K562 (cell line): ENCODE data around the gene C1orf56. TPM values are rescaled to one million over a fixed set of nuclear protein-coding genes. Genes with fewer than 3 reads are reported as not detected.

Source experiments
- ATF7 ChIP-seq: fragments of 450-650 bp; IDR thresholded peaks from 2 replicates; pipeline ENCODE4 v1.7.1; 2014; ENCODE audit warnings: mild to moderate bottlenecking, moderate library complexity
- CREM ChIP-seq: IDR thresholded peaks from 2 replicates; pipeline ENCODE4 v1.6.1; 2014; ENCODE audit warnings: antibody characterized with exemption, low read depth
- DPF2 ChIP-seq: fragments of 450-650 bp; IDR thresholded peaks from 2 replicates; pipeline ENCODE4 v1.6.1; 2016
- ELF1 ChIP-seq: fragments of 200-800 bp; sonication (Bioruptor generic); IDR thresholded peaks from 2 replicates; pipeline ENCODE4 v1.6.1; 2016; ENCODE audit warnings: missing genetic modification characterization, missing compliant biosample characterization
- FOXJ3 ChIP-seq: sonication (generic); formaldehyde crosslinking; IDR thresholded peaks from 2 replicates; pipeline ENCODE4 v1.4.0; 2020; ENCODE audit warnings: mild to moderate bottlenecking, missing genetic modification reagents
- FOXM1 ChIP-seq, 2 experiments: fragments of 450-650 bp in 1 of 2; sonication (generic) in 1 of 2; formaldehyde crosslinking in 1 of 2; IDR thresholded peaks; 2 replicates each; pipeline versions ENCODE4 v1.6.1 to v1.9.0; 2017 to 2022; ENCODE audit warnings: low read depth in 2 of 2, mild to moderate bottlenecking in 2 of 2, missing genetic modification reagents in 1 of 2, moderate library complexity in 1 of 2
- FOXO4 ChIP-seq: fragments of 450-650 bp; formaldehyde crosslinking; IDR thresholded peaks from 2 replicates; pipeline ENCODE4 v1.4.0; 2020; ENCODE audit warnings: mild to moderate bottlenecking, moderate library complexity
- GTF2B ChIP-seq: IDR thresholded peaks from 2 replicates; pipeline ENCODE4 v1.6.1; 2011; ENCODE audit not compliant: insufficient read length; ENCODE audit errors: extremely low read depth
- GTF3C2 ChIP-seq: IDR thresholded peaks from 3 replicates; pipeline ENCODE4 v1.6.1; 2011; ENCODE audit warnings: borderline replicate concordance, mild to moderate bottlenecking, moderate library complexity; ENCODE audit not compliant: insufficient read length; ENCODE audit errors: extremely low read depth
- MAFG ChIP-seq: fragments of 450-650 bp; conservative IDR thresholded peaks from 2 replicates; pipeline ENCODE4 v1.6.1; 2016; ENCODE audit warnings: missing genetic modification characterization, missing compliant biosample characterization
- MEIS2 ChIP-seq: fragments of 450-650 bp; IDR thresholded peaks from 2 replicates; pipeline ENCODE4 v1.6.1; 2014; ENCODE audit warnings: mild to moderate bottlenecking; ENCODE audit not compliant: partially characterized antibody
- MYNN ChIP-seq, 2 experiments: sonication (generic); formaldehyde crosslinking in 1 of 2; IDR thresholded peaks; 2 replicates each; pipeline versions ENCODE4 v1.5.0 to v1.6.1; 2016 to 2020; ENCODE audit warnings: antibody characterized with exemption in 1 of 2, missing genetic modification reagents in 1 of 2
- POLR2G ChIP-seq: fragments of 200-400 bp; formaldehyde crosslinking; IDR thresholded peaks from 2 replicates; pipeline ENCODE4 v1.6.1; 2017; ENCODE audit warnings: low read depth, mild to moderate bottlenecking, antibody characterized with exemption, low read length, moderate library complexity
- PYGO2 ChIP-seq: fragments of 450-650 bp; IDR thresholded peaks from 2 replicates; pipeline ENCODE4 v1.6.1; 2016; ENCODE audit warnings: mild to moderate bottlenecking, missing genetic modification characterization, moderate library complexity, missing compliant biosample characterization
- RBM25 ChIP-seq: fragments of 200-400 bp; formaldehyde crosslinking; IDR thresholded peaks from 2 replicates; pipeline ENCODE4 v1.6.1; 2018; ENCODE audit warnings: low read length, low read depth, moderate library complexity; ENCODE audit not compliant: severe bottlenecking
- RCOR1 ChIP-seq, 2 experiments: IDR thresholded peaks; 2 replicates each; pipeline ENCODE4 v1.6.1; 2012; ENCODE audit warnings: low read depth in 2 of 2, low read length in 2 of 2, borderline replicate concordance in 1 of 2, improper control_type of control experiment in 1 of 2
- SMAD3 ChIP-seq: fragments of 450-650 bp; formaldehyde crosslinking; conservative IDR thresholded peaks from 2 replicates; pipeline ENCODE4 v1.4.0; 2020; ENCODE audit warnings: mild to moderate bottlenecking
- SUPT5H ChIP-seq: fragments of 450-650 bp; IDR thresholded peaks from 2 replicates; pipeline ENCODE4 v1.6.1; 2016
- TAF1 ChIP-seq: IDR thresholded peaks from 2 replicates; pipeline ENCODE4 v1.6.1; 2011; ENCODE audit warnings: mild to moderate bottlenecking, low read length, moderate library complexity; ENCODE audit not compliant: insufficient read depth, control insufficient read depth, severe bottlenecking; ENCODE audit errors: extremely low read depth
- ZBTB17 ChIP-seq: fragments of 450-650 bp; formaldehyde crosslinking; IDR thresholded peaks from 2 replicates; pipeline ENCODE4 v1.4.0; 2020; ENCODE audit warnings: mild to moderate bottlenecking
- ZC3H8 ChIP-seq: fragments of 450-650 bp; IDR thresholded peaks from 2 replicates; pipeline ENCODE4 v1.6.1; 2017
- ZNF561 ChIP-seq: fragments of 450-650 bp; formaldehyde crosslinking; conservative IDR thresholded peaks from 2 replicates; pipeline ENCODE4 v1.4.0; 2020; ENCODE audit warnings: mild to moderate bottlenecking, moderate library complexity
- polyA plus RNA-seq, 8 experiments: library from polyadenylated mRNA; depleted of rRNA in 4 of 8; stranded (reverse) in 5 of 8; unstranded in 3 of 8; fragments of >200 nt; fragmentation: Nextera tagmentation in 2 of 8; fragmentation: Illumina TruSeq in 1 of 8; extraction: Ambion mirVana in 2 of 8; extraction: Trizol in 1 of 8; gene quantifications; 2 replicates each; pipeline versions ENCODE4 v1.2.1 to v1.2.3, GENCODE V29; 2011 to 2014; ENCODE audit warnings: inconsistent platforms in 1 of 8, missing spikeins in 1 of 8
- total RNA-seq, 7 experiments: library from RNA; depleted of rRNA in 6 of 7; stranded (reverse); fragments of >200 nt in 6 of 7; fragmentation: Illumina TruSeq in 2 of 7; extraction: Trizol in 2 of 7; gene quantifications; 2 replicates each; pipeline versions ENCODE4 v1.2.1 to v1.2.3, GENCODE V29; 2011 to 2021; ENCODE audit warnings: low replicate concordance in 1 of 7

The C1orf56 gene
- total and polyA plus RNA-seq, 9 of the 15 experiments (the other 6 are each of a cell fraction or from before 2014, with no cell fraction given): 0.18 to 15.7 (median 1.1) TPM

- TF ChIP-seq CREM: peak; percentile 95
- TF ChIP-seq ZC3H8: peak; percentile 86
- TF ChIP-seq TAF1: peak; percentile 77
- TF ChIP-seq MYNN (IDR thresholded peaks at IDR 0.05): no peak; the same call in 1 of the 2 replicates
- no peak for TF ChIP-seq MYNN (CRISPR knock-in tag; IDR thresholded peaks at IDR 0.05)
- no peak for TF ChIP-seq ZNF561 (CRISPR knock-in tag)
- no peak for TF ChIP-seq RBM25
- peak; percentile 83 for TF ChIP-seq DPF2
- no peak for TF ChIP-seq FOXJ3 (CRISPR knock-in tag)
- peak; percentile 86 for TF ChIP-seq SUPT5H
- TF ChIP-seq RCOR1 (IDR thresholded peaks at IDR 0.05; ENCODE audit: borderline replicate concordance in 1 of 2, low read depth in 2 of 2, low read length in 2 of 2): peak in 1 of 2 experiments; percentile 73; a peak in 3 of 4 replicates
- peak; percentile 49; the same call in 1 of the 2 replicates for TF ChIP-seq ZBTB17 (CRISPR knock-in tag)
- TF ChIP-seq FOXO4: no peak
- TF ChIP-seq PYGO2 (tag): peak; percentile 80; the same call in 1 of the 2 replicates
- peak; percentile 80 for TF ChIP-seq POLR2G
- TF ChIP-seq GTF3C2: peak; percentile 29
- peak; percentile 92 for TF ChIP-seq ATF7
- peak; percentile 99 for TF ChIP-seq ELF1 (tag)
- TF ChIP-seq MAFG (tag): no peak
- no peak for TF ChIP-seq GTF2B
- 0 out of 2 replicates have a peak, but pooled peaks have one; percentile 59 for TF ChIP-seq SMAD3 (CRISPR knock-in tag)
- TF ChIP-seq FOXM1 (IDR thresholded peaks at IDR 0.05; ENCODE audit: low read depth): peak; percentile 62
- TF ChIP-seq FOXM1 (CRISPR knock-in tag; IDR thresholded peaks at IDR 0.05; ENCODE audit: low read depth): no peak
- TF ChIP-seq MEIS2: peak; percentile 31
These were observed 23.1 kb downstream of the C1orf56 start, which contains the start of gene GABPB2 (continued) for GRCh38 chr1:151070474-151071276.
